Measurements from ENCODE around the gene EFHD1.
"Not testable (repeated sequence)": the region's sequence is repeated elsewhere in the genome, so short reads cannot be mapped to it uniquely, and the experiment has no call there.

The EFHD1 gene

GRCh38 chr2:232696609-232697058, 63.2 kb downstream of the EFHD1 start:
- DNase-seq (no peak), ATAC-seq (no peak)

GRCh38 chr2:232697059-232697806, 63.8 kb downstream of the EFHD1 start, which contains the start of gene GIGYF2:
Gene GIGYF2 (plus strand): TSS chr2:232697331. CDS start chr2:232735198, 37,867 bp downstream.
- DNase-seq, result peak; percentile 97
- peak; percentile 93 for ATAC-seq

GRCh38 chr2:232697807-232698110, 64.4 kb downstream of the EFHD1 start:
- ATAC-seq, result no peak
- peak; percentile 34 for DNase-seq

- ATAC-seq, result no peak
- DNase-seq, result no peak
Measured at GRCh38 chr2:232698556-232699091, 65.2 kb downstream of the EFHD1 start.

GRCh38 chr2:232699110-232699509, 65.7 kb downstream of the EFHD1 start:
- DNase-seq, result no peak
- ATAC-seq, result no peak

GRCh38 chr2:232700154-232700553, 66.8 kb downstream of the EFHD1 start:
- ATAC-seq, result no peak
- DNase-seq, result no peak

GRCh38 chr2:232707076-232707475, 73.7 kb downstream of the EFHD1 start:
- DNase-seq, result no peak
- no peak for ATAC-seq

- ATAC-seq (no peak), DNase-seq (no peak)
Measured at GRCh38 chr2:232713505-232713904, 80.1 kb downstream of the EFHD1 start.

- DNase-seq (no peak), ATAC-seq (no peak)
Measured at GRCh38 chr2:232714969-232715368, 81.6 kb downstream of the EFHD1 start.

- DNase-seq, ATAC-seq: not testable (repeated sequence)
Measured at GRCh38 chr2:232720056-232720455, 86.7 kb downstream of the EFHD1 start.

GRCh38 chr2:232721261-232721660, 87.9 kb downstream of the EFHD1 start:
- DNase-seq (no peak), ATAC-seq (no peak)

GRCh38 chr2:232721882-232722281, 88.5 kb downstream of the EFHD1 start:
- DNase-seq (no peak), ATAC-seq (no peak)

GRCh38 chr2:232723027-232723426, 89.6 kb downstream of the EFHD1 start:
- DNase-seq (no peak), ATAC-seq (no peak)

GRCh38 chr2:232728785-232729184, 95.4 kb downstream of the EFHD1 start:
- ATAC-seq, result no peak
- DNase-seq, result no peak

- ATAC-seq (no peak), DNase-seq (no peak)
Measured at GRCh38 chr2:232731470-232731869, 98.1 kb downstream of the EFHD1 start.

All from stimulated activated naive CD8-positive, alpha-beta T cell treated with anti-CD3 and anti-CD28 coated beads, Interleukin-15, Interleukin-2, amounts not matched to agents 100 U/mL and 50 U/mL, for 24 hours (primary cell).